Anterior cingulate cortex (tissue), 58 donors: ENCODE results near the gene PLSCR4.

Source experiments
- DNase-seq, 58 donors: peaks; one replicate each; lab custom pipeline; 2025; lab: John Stamatoyannopoulos, UW

PLSCR4 gene

GRCh38 chr3:146164071-146164470 lies 86.8 kb downstream of the PLSCR4 start:
- no peak for DNase-seq

- no peak for DNase-seq
Observed at GRCh38 chr3:146163584-146163983, 87.3 kb downstream of the PLSCR4 start.

DNA sequence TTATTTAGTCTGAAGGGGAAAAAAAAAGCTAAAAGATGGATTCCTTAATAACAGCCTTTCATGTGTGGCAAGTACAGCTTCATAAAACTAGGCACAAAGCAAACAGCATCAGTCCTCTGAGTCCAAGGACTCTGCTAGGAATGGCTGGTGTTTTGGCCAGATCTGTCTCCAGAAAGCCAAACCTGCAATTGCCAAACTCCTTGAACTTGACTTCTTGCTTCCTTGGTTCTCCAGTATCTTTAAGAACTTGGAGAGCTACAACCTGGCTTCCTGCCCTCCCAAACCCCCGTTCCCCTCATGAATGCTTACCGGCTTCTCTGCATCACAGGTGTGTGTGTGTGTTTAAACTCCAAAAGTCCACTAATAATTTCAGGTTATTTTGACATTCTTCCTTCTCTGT lies 88.3 kb downstream of the PLSCR4 start:
- no peak for DNase-seq

DNA sequence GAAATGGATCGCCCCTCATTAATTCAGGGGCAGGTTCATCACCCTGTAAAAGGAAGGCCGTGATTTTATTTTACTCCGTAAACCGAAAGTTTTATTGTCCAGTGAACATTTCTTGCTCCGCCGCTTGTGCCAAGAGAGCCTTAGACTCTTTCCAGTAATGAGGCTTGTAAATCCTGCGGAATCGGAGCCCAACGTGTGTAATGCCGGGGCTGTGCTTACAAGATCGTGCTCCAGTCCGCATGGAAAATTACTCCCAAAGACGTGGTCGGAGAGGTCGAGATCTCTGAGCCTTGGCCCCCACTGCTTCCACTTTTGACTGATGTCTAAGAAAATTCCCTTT lies 89.3 kb downstream of the PLSCR4 start:
- DNase-seq = peak in 7 of 58 donors; percentile 15 to 62 (median 37)

GRCh38 chr3:146160964-146161662 lies 89.8 kb downstream of the PLSCR4 start, which contains the start of gene PLOD2:
TSS of gene PLOD2 (minus strand) at chr3:146161184. CDS start at chr3:146160989, 195 bp downstream.
- DNase-seq = peak in 47 of 58 donors; percentile 2 to 84 (median 55)

- peak in 43 of 58 donors; percentile 7 to 73 (median 44) for DNase-seq
Observed at GRCh38 chr3:146160321-146160963, 90.5 kb downstream of the PLSCR4 start.

- DNase-seq = no peak
Observed at GRCh38 chr3:146159616-146160320, 91.1 kb downstream of the PLSCR4 start.

DNA sequence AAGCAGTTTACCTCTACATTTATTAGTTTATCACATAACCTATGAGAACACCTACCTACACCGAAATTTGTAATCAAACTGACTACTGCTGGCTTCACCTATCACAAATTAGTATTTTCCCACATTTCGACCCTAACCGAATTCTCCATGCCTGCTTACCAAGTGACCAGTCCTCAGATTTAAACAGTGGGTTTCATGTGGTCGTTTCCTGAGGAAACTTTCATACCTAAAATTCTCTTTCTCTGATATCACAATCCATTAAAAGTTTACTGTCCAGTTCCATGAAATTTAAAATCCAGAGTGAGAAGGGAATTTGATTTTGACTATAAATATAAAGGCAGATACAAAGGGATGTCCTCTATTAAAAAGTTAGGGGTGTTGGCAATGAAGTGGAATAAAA lies 91.9 kb downstream of the PLSCR4 start:
- DNase-seq = no peak

DNA sequence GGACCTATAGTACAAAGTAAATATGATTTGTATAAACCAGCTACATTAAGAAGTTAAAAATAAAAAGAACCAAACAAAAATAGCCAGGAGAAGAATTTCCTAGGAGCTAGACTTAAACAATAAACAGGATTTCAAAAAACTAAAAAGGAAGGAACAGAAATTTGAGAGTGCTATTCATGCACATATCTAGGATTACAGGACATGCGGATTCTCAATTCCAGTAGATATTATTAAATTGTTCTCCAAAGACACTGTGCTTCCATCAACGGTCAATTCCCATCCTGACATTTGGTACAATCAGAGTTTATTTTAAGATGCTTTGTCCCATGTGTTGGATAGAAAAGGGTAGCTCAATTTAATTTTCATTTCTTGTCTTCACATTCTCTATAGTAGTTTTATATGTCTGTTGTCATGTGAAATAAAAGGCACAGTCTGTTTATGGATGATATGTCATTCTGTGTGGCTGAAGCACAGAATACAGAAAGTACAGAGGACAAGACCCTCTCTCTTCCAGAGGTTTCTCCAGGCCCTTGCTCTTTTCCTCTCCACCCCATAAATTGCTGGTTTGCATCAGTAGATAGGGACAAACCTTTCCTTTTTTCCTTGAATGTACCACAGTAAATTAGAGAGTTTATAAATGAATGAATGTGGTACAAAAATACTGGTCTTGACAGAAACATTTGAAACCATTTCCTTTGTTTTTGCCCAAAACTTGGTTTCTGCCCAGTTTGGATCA lies 93.4 kb downstream of the PLSCR4 start:
- no peak for DNase-seq

DNA sequence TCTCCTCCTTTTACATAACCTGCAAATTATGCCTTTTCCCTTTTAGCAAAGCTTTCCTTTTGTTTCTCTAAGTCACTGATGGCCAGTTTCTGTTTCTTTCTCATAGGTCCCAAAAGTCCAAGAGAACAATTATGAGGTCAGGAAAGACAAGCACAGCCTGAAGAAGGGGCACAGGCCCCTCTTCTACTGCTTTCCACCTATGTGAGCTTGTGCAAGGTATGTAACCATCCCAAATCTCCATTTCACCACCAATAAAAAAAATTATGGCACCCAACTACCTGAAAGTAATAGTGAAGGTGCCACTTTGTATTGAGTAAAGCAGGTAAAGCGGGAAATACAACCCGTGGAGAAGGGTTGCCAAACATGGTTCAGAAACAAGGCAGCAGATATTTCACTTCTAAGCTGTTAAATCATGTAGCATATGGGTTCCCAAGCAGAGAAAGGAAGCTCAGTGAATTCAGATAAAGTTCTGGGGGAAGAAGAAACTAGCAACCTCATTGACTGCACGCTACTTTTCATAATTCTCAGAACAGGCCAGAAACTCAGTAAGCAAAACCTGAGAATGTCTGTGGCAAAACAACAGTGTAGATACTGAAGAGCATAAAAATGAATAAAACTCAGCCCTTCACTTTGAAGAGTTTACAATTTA lies 94.1 kb downstream of the PLSCR4 start:
- no peak for DNase-seq

DNA sequence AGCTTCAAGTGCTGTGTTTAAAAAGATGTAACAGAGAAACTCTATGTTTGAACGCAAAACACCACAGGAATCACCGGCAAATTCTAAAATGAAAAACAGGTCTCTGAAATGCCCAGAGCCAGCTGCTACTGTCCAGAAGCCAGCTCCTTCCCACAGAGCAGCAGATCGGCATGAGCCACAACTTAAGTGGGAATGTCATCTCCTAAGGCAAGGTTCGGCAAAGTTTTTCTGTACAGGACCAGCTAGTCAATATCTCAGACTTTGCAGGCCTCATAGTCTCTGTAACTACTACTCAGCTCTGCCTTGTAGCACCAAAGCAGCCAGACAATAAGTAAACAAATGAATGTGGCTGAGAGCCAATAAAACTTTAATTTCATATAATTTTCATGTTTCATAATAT lies 94.8 kb downstream of the PLSCR4 start:
- DNase-seq = peak in 7 of 58 donors; percentile 5 to 25 (median 10)

- no peak for DNase-seq
Observed at GRCh38 chr3:146154995-146155394, 95.9 kb downstream of the PLSCR4 start.

- DNase-seq = no peak
Observed at GRCh38 chr3:146154316-146154715, 96.6 kb downstream of the PLSCR4 start.

DNA sequence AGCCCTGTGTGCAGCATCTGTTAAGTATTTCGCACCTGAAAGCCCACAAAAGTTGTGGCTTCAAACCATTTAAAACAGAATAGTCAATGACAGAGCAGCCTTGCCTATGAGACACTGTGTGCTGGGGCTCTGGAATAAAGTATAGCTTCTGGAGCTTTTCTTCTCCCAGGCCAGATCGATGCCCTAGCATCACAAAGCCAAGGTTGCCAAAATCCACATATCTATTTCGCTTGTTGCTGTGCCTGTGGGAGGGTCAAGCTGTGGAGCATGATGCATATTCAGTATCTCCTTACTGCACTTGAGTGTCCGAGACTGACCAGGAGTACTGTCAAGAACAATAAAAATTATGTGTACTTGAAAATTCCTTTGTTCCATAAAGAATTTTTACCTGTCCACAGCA lies 97.5 kb downstream of the PLSCR4 start:
- DNase-seq = no peak

GRCh38 chr3:146152834-146153233 lies 98.1 kb downstream of the PLSCR4 start:
- peak in 2 of 58 donors; percentile 13 to 22 for DNase-seq

GRCh38 chr3:146148468-146148931 lies 102.4 kb downstream of the PLSCR4 start:
- DNase-seq = no peak

- no peak for DNase-seq
Observed at GRCh38 chr3:146145642-146146041, 105.3 kb downstream of the PLSCR4 start.

DNA sequence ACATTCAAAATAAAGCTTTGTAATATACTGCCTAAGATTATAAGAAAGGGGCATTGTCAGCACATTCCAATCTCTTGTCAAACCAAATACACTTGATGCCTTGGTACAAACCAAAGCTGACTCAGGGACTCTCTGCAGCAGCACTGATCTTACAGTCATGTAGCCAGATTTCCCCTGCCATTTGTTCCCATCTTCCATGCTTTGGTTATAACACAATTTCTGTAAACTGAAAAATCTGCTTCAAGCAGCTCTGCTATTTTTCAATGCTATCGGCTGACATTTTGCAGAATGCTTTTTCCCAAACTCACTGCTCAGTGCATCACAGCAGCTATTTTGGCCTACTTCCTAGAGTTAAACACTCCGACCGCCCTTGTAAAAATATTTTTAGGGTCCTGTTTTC lies 108.1 kb downstream of the PLSCR4 start:
- peak in 3 of 58 donors; percentile 4 to 22 (median 7) for DNase-seq
